ENCODE measurements around the gene BRI3. TPM values are rescaled to one million over a fixed set of nuclear protein-coding genes. Genes with fewer than 3 reads are reported as not detected.

BRI3 gene
- total RNA-seq, 1 experiment from 2014 or later, result 102 TPM

GRCh38 chr7:98330926-98331529 is 49.5 kb downstream of the BRI3 start:
- Histone ChIP-seq H3K9ac (ENCODE audit: low read length) (no peak overlapping the region), H3K27me3 (ENCODE audit: insufficient read depth, low read length) (no peaks in the 10 kb centered on the region), H4K20me1 (ENCODE audit: insufficient read depth) (peaks cover 7% of the 10 kb centered on the region; the same call in 1 of the 2 replicates), H3K79me2 (ENCODE audit: insufficient read depth, low read length) (peaks cover 46% of the 10 kb centered on the region), H3K4me2 (ENCODE audit: low read length) (no peak overlapping the region), H3K36me3 (ENCODE audit: control insufficient read depth in 1 of 2, insufficient read depth in 2 of 2, low read length in 2 of 2) (peaks cover 0 to 10% of the 10 kb centered on the region in 2 experiments; a peak in 1 of 4 replicates), H3K9me3 (ENCODE audit: control insufficient read depth in 1 of 2, insufficient read depth in 1 of 2, low read depth in 1 of 2, low read length in 2 of 2) (0 out of 4 replicates have a peak, but pooled peaks cover 0 to 6% of the 10 kb centered on the region in 2 experiments), H3K27ac (ENCODE audit: low read depth, low read length) (no peak overlapping the region), H3K4me3 (replicated peaks in 1 of 2; ENCODE audit: low read depth in 1 of 2, low read length in 2 of 2) (no peak overlapping the region), H3K9me2 (ENCODE audit: insufficient read depth) (no peaks in the 10 kb centered on the region), H2AFZ (ENCODE audit: low read depth, low read length, poor library complexity, severe bottlenecking) (no peak overlapping the region), H3K4me1 (ENCODE audit: control insufficient read depth in 1 of 2, insufficient read depth in 2 of 2, low read length in 2 of 2) (peaks cover 0 to 12% of the 10 kb centered on the region in 2 experiments; a peak in 3 of 4 replicates)
- DNase-seq (ENCODE audit: low read depth, low spot score), result no peak
- TF ChIP-seq EGR1 (IDR thresholded peaks at IDR 0.05; ENCODE audit: low read depth), result no peak
- TF ChIP-seq, protein P1, sequence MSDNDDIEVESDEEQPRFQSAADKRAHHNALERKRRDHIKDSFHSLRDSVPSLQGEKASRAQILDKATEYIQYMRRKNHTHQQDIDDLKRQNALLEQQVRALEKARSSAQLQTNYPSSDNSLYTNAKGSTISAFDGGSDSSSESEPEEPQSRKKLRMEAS (IDR thresholded peaks at IDR 0.05), result no peak
- TF ChIP-seq TCF7L2 (IDR thresholded peaks at IDR 0.05; ENCODE audit: borderline replicate concordance, extremely low read depth, insufficient read depth, insufficient read length), result no peak
- TF ChIP-seq, protein P2, sequence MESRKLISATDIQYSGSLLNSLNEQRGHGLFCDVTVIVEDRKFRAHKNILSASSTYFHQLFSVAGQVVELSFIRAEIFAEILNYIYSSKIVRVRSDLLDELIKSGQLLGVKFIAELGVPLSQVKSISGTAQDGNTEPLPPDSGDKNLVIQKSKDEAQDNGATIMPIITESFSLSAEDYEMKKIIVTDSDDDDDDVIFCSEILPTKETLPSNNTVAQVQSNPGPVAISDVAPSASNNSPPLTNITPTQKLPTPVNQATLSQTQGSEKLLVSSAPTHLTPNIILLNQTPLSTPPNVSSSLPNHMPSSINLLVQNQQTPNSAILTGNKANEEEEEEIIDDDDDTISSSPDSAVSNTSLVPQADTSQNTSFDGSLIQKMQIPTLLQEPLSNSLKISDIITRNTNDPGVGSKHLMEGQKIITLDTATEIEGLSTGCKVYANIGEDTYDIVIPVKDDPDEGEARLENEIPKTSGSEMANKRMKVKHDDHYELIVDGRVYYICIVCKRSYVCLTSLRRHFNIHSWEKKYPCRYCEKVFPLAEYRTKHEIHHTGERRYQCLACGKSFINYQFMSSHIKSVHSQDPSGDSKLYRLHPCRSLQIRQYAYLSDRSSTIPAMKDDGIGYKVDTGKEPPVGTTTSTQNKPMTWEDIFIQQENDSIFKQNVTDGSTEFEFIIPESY (IDR thresholded peaks at IDR 0.05; ENCODE audit: extremely low read depth, insufficient replicate concordance, low read length), result no peak
- no peak for TF ChIP-seq ZFX (IDR thresholded peaks at IDR 0.05)
- no peak for TF ChIP-seq ATF3 (IDR thresholded peaks at IDR 0.05)
- no peak for TF ChIP-seq JUND (IDR thresholded peaks at IDR 0.05)
- TF ChIP-seq ELF1 (IDR thresholded peaks at IDR 0.05; ENCODE audit: borderline replicate concordance, low read depth), result no peak
- no peak for TF ChIP-seq CBX3 (IDR thresholded peaks at IDR 0.05; ENCODE audit: low read depth)
- no peak for TF ChIP-seq FOSL1 (IDR thresholded peaks at IDR 0.05; ENCODE audit: low read depth)
- no peak for TF ChIP-seq SP1 (IDR thresholded peaks at IDR 0.05; ENCODE audit: low read depth)
- no peak for TF ChIP-seq SRF (IDR thresholded peaks at IDR 0.05; ENCODE audit: low read depth)
- no peak for TF ChIP-seq EZH2 (IDR thresholded peaks at IDR 0.05)
- no peak for TF ChIP-seq SIN3A (IDR thresholded peaks at IDR 0.05; ENCODE audit: low read depth)
- TF ChIP-seq RAD21 (IDR thresholded peaks at IDR 0.05; ENCODE audit: low read depth), result no peak
- no peak for TF ChIP-seq CTCF (IDR thresholded peaks at IDR 0.05 in 2 of 3, conservative IDR thresholded peaks at IDR 0.05 in 1 of 3; ENCODE audit: borderline replicate concordance in 1 of 3, insufficient read depth in 1 of 3, low read depth in 2 of 3, low read length in 2 of 3)
- TF ChIP-seq EZH2phosphoT487 (IDR thresholded peaks at IDR 0.05; ENCODE audit: borderline replicate concordance), result no peak
- no peak for TF ChIP-seq POLR2A (IDR thresholded peaks at IDR 0.05; ENCODE audit: borderline replicate concordance, extremely low read depth, insufficient read depth, insufficient read length)
- no peak for TF ChIP-seq ZNF274 (IDR thresholded peaks at IDR 0.05; ENCODE audit: low read depth, low read length)
- no TSS peak for BruUV-seq (replicated peaks)
- ATAC-seq, result no peak
- POLR2A ChIA-PET, result no interaction called here
- intact Hi-C loops (cut with micrococcal nuclease), result no loop called here
- RAD21 ChIA-PET (ENCODE audit: low non-redundant PET in 1 of 2, low total read pairs in 2 of 2, uncharacterized antibody in 2 of 2, unreplicated experiment in 2 of 2), result no interaction called here
- CTCF ChIA-PET, result no interaction called here

All from HCT116 (cell line).